WTC11 (cell line): Measurements from ENCODE around the gene FILIP1L. TPM values are rescaled to one million over a fixed set of nuclear protein-coding genes. Genes with fewer than 3 reads are reported as not detected.

ENCODE experiments used
- ATAC-seq: fragments of 200-7000 bp; cut with Tn5 transposase; 2 replicates; pipeline ENCODE4 v1.10.0; 2021; ENCODE audit warnings: mild to moderate bottlenecking, moderate library complexity
- CTCF ChIA-PET: fragments of 300-600 bp; sonication (Branson Sonifier 250); formaldehyde crosslinking; loops from one replicate; lab custom pipeline; 2021; ENCODE audit warnings: antibody characterized with exemption; lab: Charles Lee
- POLR2A ChIA-PET: fragments of 350-600 bp; sonication (Branson Sonifier 250); formaldehyde crosslinking; loops from one replicate; lab custom pipeline; 2021; ENCODE audit warnings: antibody characterized with exemption; lab: Charles Lee
- DNase-seq: peaks from one replicate; pipeline ENCODE4 v3.0.0; 2021; ENCODE audit warnings: low spot score
- H3K27ac Mint-ChIP-seq: 2 replicates; pipeline ENCODE4 v1.8.0; 2021; ENCODE audit warnings: mixed read lengths
- H3K27me3 Mint-ChIP-seq: 2 replicates; pipeline ENCODE4 v1.8.0; 2021; ENCODE audit warnings: low read depth, mild to moderate bottlenecking, moderate library complexity, mixed read lengths
- H3K36me3 Mint-ChIP-seq: 2 replicates; pipeline ENCODE4 v1.8.0; 2021; ENCODE audit warnings: mixed read lengths
- H3K4me1 Mint-ChIP-seq: 2 replicates; pipeline ENCODE4 v1.8.0; 2022; ENCODE audit warnings: mixed read lengths
- H3K4me3 Mint-ChIP-seq: 2 replicates; pipeline ENCODE4 v1.8.0; 2021; ENCODE audit warnings: mild to moderate bottlenecking, moderate library complexity, mixed read lengths
- H3K9me3 Mint-ChIP-seq: 2 replicates; pipeline ENCODE4 v1.8.0; 2021; ENCODE audit warnings: mixed read lengths
- AR ChIP-seq: fragments of 250-450 bp; sonication (Bioruptor Pico); IDR thresholded peaks from 2 replicates; pipeline ENCODE4 v1.9.0; 2021; ENCODE audit warnings: mild to moderate bottlenecking
- ATF2 ChIP-seq: sonication (generic); formaldehyde crosslinking; IDR thresholded peaks from 2 replicates; pipeline ENCODE4 v1.8.1; 2022; ENCODE audit warnings: low read depth, missing genetic modification reagents, borderline replicate concordance
- ESRRA ChIP-seq: sonication (generic); formaldehyde crosslinking; IDR thresholded peaks from 2 replicates; pipeline ENCODE4 v1.8.1; 2022; ENCODE audit warnings: mild to moderate bottlenecking, missing genetic modification reagents, borderline replicate concordance
- GTF2I ChIP-seq: fragments of 250-450 bp; sonication (Bioruptor Pico); conservative IDR thresholded peaks from 2 replicates; pipeline ENCODE4 v1.4.0; 2021; ENCODE audit warnings: mild to moderate bottlenecking
- HMGA2 ChIP-seq: fragments of 250-450 bp; sonication (Bioruptor Pico); IDR thresholded peaks from 2 replicates; pipeline ENCODE4 v1.4.0; 2021; ENCODE audit warnings: mild to moderate bottlenecking, moderate library complexity
- JUN ChIP-seq: sonication (generic); formaldehyde crosslinking; IDR thresholded peaks from 2 replicates; pipeline ENCODE4 v1.8.0; 2023; ENCODE audit warnings: mild to moderate bottlenecking, missing genetic modification reagents
- KAT7 ChIP-seq: sonication (generic); formaldehyde crosslinking; IDR thresholded peaks from 2 replicates; pipeline ENCODE4 v1.8.1; 2023; ENCODE audit warnings: missing genetic modification reagents, mild to moderate bottlenecking, borderline replicate concordance
- NFATC4 ChIP-seq: fragments of 250-450 bp; sonication (Bioruptor Pico); IDR thresholded peaks from 2 replicates; pipeline ENCODE4 v1.9.0; 2021; ENCODE audit warnings: mild to moderate bottlenecking
- NFE2L1 ChIP-seq: sonication (generic); formaldehyde crosslinking; IDR thresholded peaks from 2 replicates; pipeline ENCODE4 v1.8.1; 2023; ENCODE audit warnings: missing genetic modification reagents
- NR3C1 ChIP-seq: sonication (generic); formaldehyde crosslinking; conservative IDR thresholded peaks from 2 replicates; pipeline ENCODE4 v1.8.1; 2023; ENCODE audit warnings: low read depth, mild to moderate bottlenecking, missing genetic modification reagents
- PRRX2 ChIP-seq: fragments of 250-450 bp; sonication (Bioruptor Pico); IDR thresholded peaks from 2 replicates; pipeline ENCODE4 v1.8.0; 2021; ENCODE audit warnings: mild to moderate bottlenecking
- SP1 ChIP-seq: sonication (generic); formaldehyde crosslinking; conservative IDR thresholded peaks from 2 replicates; pipeline ENCODE4 v1.8.1; 2022; ENCODE audit warnings: missing genetic modification reagents
- TCF7 ChIP-seq: sonication (generic); formaldehyde crosslinking; IDR thresholded peaks from 2 replicates; pipeline ENCODE4 v1.8.0; 2022; ENCODE audit warnings: mild to moderate bottlenecking, low read depth, missing genetic modification reagents, moderate library complexity
- TEAD1 ChIP-seq: sonication (generic); formaldehyde crosslinking; IDR thresholded peaks from 2 replicates; pipeline ENCODE4 v1.8.0; 2022; ENCODE audit warnings: mild to moderate bottlenecking, missing genetic modification reagents
- ZNF121 ChIP-seq: sonication (generic); formaldehyde crosslinking; IDR thresholded peaks from 2 replicates; pipeline ENCODE4 v1.8.0; 2023; ENCODE audit warnings: missing genetic modification reagents
- ZNF138 ChIP-seq: sonication (generic); formaldehyde crosslinking; conservative IDR thresholded peaks from 2 replicates; pipeline ENCODE4 v1.8.1; 2022; ENCODE audit warnings: mild to moderate bottlenecking, moderate library complexity, missing genetic modification reagents
- ZNF263 ChIP-seq: sonication (generic); formaldehyde crosslinking; IDR thresholded peaks from 2 replicates; pipeline ENCODE4 v1.8.1; 2022; ENCODE audit warnings: low read depth, mild to moderate bottlenecking, moderate library complexity, missing genetic modification reagents
- ZNF281 ChIP-seq: sonication (generic); formaldehyde crosslinking; IDR thresholded peaks from 2 replicates; pipeline ENCODE4 v1.8.0; 2023; ENCODE audit warnings: mild to moderate bottlenecking, missing genetic modification reagents
- ZNF317 ChIP-seq: sonication (generic); formaldehyde crosslinking; IDR thresholded peaks from 2 replicates; pipeline ENCODE4 v1.8.1; 2023; ENCODE audit warnings: low read depth, mild to moderate bottlenecking, moderate library complexity, missing genetic modification reagents, borderline replicate concordance
- ZNF396 ChIP-seq: fragments of 250-450 bp; sonication (Bioruptor Pico); IDR thresholded peaks from 2 replicates; pipeline ENCODE4 v1.8.0; 2021; ENCODE audit warnings: mild to moderate bottlenecking, moderate library complexity, borderline replicate concordance
- ZNF416 ChIP-seq: fragments of 250-450 bp; sonication (Bioruptor Pico); IDR thresholded peaks from 2 replicates; pipeline ENCODE4 v1.9.0; 2021; ENCODE audit warnings: mild to moderate bottlenecking, inconsistent platforms
- ZNF423 ChIP-seq: fragments of 250-450 bp; sonication (Bioruptor Pico); IDR thresholded peaks from 2 replicates; pipeline ENCODE4 v2.1.2; 2022; ENCODE audit warnings: mild to moderate bottlenecking, moderate library complexity
- ZNF425 ChIP-seq: fragments of 250-450 bp; sonication (Bioruptor Pico); conservative IDR thresholded peaks from 2 replicates; pipeline ENCODE4 v1.9.0; 2021; ENCODE audit warnings: mild to moderate bottlenecking
- ZNF512 ChIP-seq: sonication (generic); formaldehyde crosslinking; IDR thresholded peaks from 2 replicates; pipeline ENCODE4 v1.8.1; 2022; ENCODE audit warnings: missing genetic modification reagents, borderline replicate concordance
- ZSCAN18 ChIP-seq: fragments of 250-450 bp; sonication (Bioruptor Pico); IDR thresholded peaks from 2 replicates; pipeline ENCODE4 v2.1.2; 2022; ENCODE audit warnings: mild to moderate bottlenecking, moderate library complexity
- total RNA-seq: library from RNA; stranded (reverse); gene quantifications from 3 replicates; pipeline ENCODE4 v1.2.3, GENCODE V29; 2021

The FILIP1L gene
- total RNA-seq, 1 experiment from 2014 or later, result 0.17 TPM

- DNase-seq (no peak), ATAC-seq (no peak)
- POLR2A ChIA-PET, result no interaction called here
- no peaks in the 10 kb centered on the region for H3K9me3 Mint-ChIP-seq
- H3K27me3 Mint-ChIP-seq, result no peaks in the 10 kb centered on the region
- H3K4me3 Mint-ChIP-seq, result no peak overlapping the region
- CTCF ChIA-PET, result no interaction called here
- H3K4me1 Mint-ChIP-seq, result peaks cover 2% of the 10 kb centered on the region; the same call in 1 of the 2 replicates
- H3K36me3 Mint-ChIP-seq, result no peaks in the 10 kb centered on the region
- H3K27ac Mint-ChIP-seq, result no peak overlapping the region
- TF ChIP-seq ZNF138 (CRISPR knock-in tag) (no peak), NR3C1 (CRISPR knock-in tag) (no peak), ZNF121 (CRISPR knock-in tag) (no peak), GTF2I (CRISPR knock-in tag) (no peak), ZNF416 (no peak), KAT7 (CRISPR knock-in tag) (no peak), NFATC4 (CRISPR knock-in tag) (no peak), JUN (no peak), ZNF425 (CRISPR knock-in tag) (no peak), ZNF263 (no peak), TCF7 (CRISPR knock-in tag) (no peak), ZNF281 (CRISPR knock-in tag) (no peak), PRRX2 (CRISPR knock-in tag) (no peak), ZSCAN18 (no peak), ZNF423 (CRISPR knock-in tag) (no peak), TEAD1 (CRISPR knock-in tag) (no peak), ESRRA (CRISPR knock-in tag) (no peak), HMGA2 (CRISPR knock-in tag) (no peak), ZNF317 (no peak)
Observed at GRCh38 chr3:99960941-99961340, 153.4 kb downstream of the FILIP1L start.

GRCh38 chr3:99960123-99960878, 154.0 kb downstream of the FILIP1L start:
- Mint-ChIP-seq H3K27me3 (no peaks in the 10 kb centered on the region), H3K4me3 (no peak overlapping the region)
- CTCF ChIA-PET, result no interaction called here
- TF ChIP-seq AR (CRISPR knock-in tag) (no peak), ZNF396 (CRISPR knock-in tag) (no peak), NFE2L1 (CRISPR knock-in tag) (no peak), SP1 (CRISPR knock-in tag) (no peak), ZNF121 (CRISPR knock-in tag) (no peak), ATF2 (CRISPR knock-in tag) (no peak), ZNF512 (CRISPR knock-in tag) (no peak)

More at GRCh38 chr3:99960123-99960878, 154.0 kb downstream of the FILIP1L start:
- DNase-seq (no peak), ATAC-seq (no peak)
- Mint-ChIP-seq H3K36me3 (no peaks in the 10 kb centered on the region), H3K4me1 (peaks cover 2% of the 10 kb centered on the region; the same call in 1 of the 2 replicates), H3K9me3 (no peaks in the 10 kb centered on the region), H3K27ac (no peak overlapping the region)
- POLR2A ChIA-PET, result interaction anchor here (0.6 kb wide), 1 partner anchor 98 kb away, joined by 3 read pairs; no protein-coding TSS in a partner anchor
